ENCODE measurements around the gene ADAT1.

The ADAT1 gene

DNA sequence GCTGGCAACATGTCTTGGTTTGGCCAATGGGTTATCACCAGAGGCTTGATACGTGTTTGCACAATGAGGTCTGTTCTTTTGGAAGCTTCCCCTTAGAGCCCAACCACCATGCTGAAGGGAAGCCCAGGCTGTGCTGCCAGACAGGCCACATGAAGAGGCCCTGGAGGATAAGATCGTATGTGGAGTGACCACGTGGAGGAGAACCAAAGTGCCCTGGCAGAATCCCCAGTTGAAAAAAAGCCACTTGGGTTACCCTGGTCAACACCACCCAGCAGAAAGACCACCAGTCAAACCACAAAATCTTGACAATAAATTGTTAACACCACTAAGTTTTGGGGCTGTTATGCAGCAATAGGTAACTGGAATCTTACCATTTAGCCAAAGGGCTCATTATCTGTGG lies 7.0 kb upstream of the ADAT1 start:
- Mint-ChIP-seq H3K27me3 (no peaks in the 10 kb centered on the region), H3K4me1 (peaks cover 17% of the 10 kb centered on the region), H3K9me3 (no peaks in the 10 kb centered on the region), H3K27ac (no peak overlapping the region), H3K4me3 (no peak overlapping the region)
- DNase-seq (no peak), ATAC-seq (no peak)

GRCh38 chr16:75629132-75629531 lies 6.1 kb upstream of the ADAT1 start:
- DNase-seq (no peak), ATAC-seq (no peak)
- H3K4me3 Mint-ChIP-seq, result no peak overlapping the region
- no peaks in the 10 kb centered on the region for H3K27me3 Mint-ChIP-seq
- H3K27ac Mint-ChIP-seq, result no peak overlapping the region
- H3K4me1 Mint-ChIP-seq, result peaks cover 17% of the 10 kb centered on the region
- H3K9me3 Mint-ChIP-seq, result no peaks in the 10 kb centered on the region

DNA sequence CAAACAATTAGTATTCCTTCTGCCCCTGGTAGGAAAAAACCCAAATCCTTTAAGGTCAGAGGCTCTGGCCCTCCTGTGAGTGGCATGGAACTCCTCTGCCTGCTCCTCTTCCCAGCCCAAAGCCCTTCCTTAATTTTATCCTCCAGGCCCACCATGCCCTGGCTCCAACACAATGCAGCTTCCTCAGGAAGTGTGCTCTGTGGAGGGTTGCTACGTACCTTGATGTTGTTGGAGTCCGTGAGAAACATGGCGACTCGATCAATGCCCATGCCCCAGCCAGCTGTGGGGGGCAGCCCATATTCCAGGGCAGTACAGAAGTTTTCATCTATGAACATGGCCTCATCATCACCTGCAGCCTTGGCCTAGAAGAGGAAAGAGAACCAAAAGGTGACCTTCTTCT lies 5.3 kb upstream of the ADAT1 start:
- H3K9me3 Mint-ChIP-seq, result no peaks in the 10 kb centered on the region
- no peaks in the 10 kb centered on the region for H3K27me3 Mint-ChIP-seq
- peaks cover 17% of the 10 kb centered on the region for H3K4me1 Mint-ChIP-seq
- ATAC-seq (no peak), DNase-seq (no peak)
- H3K4me3 Mint-ChIP-seq, result no peak overlapping the region
- peak overlapping the region; percentile 69 to 78 for H3K27ac Mint-ChIP-seq

GRCh38 chr16:75627851-75628250 lies 4.8 kb upstream of the ADAT1 start:
- Mint-ChIP-seq H3K27me3 (no peaks in the 10 kb centered on the region), H3K9me3 (no peaks in the 10 kb centered on the region), H3K4me1 (peaks cover 17% of the 10 kb centered on the region), H3K27ac (peak overlapping the region; percentile 14 to 69), H3K4me3 (no peak overlapping the region)
- DNase-seq (no peak), ATAC-seq (no peak)

DNA sequence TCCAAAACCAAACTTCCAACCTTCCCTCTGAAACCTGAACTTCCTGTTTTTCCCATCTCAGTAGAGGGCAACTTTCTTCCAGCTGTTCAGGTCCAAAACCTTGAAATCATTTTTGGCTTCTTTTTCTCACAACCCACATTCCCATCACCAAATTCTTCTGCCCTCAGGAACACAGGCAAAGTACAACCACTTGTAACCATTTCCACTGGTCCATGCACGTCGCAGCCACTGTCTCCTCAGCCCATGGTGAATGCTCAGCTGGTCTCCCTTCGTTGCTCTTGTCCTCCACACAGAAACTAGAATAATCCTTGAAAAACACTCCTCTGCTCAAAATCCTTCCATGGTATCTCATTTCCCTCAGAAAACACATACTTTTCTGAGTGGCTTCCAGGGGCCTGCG lies 3.7 kb upstream of the ADAT1 start:
- Mint-ChIP-seq H3K9me3 (no peaks in the 10 kb centered on the region), H3K4me1 (peaks cover 22% of the 10 kb centered on the region), H3K4me3 (no peak overlapping the region), H3K27ac (peak overlapping the region; percentile 28 to 44), H3K27me3 (no peaks in the 10 kb centered on the region)
- ATAC-seq, result no peak
- no peak for DNase-seq

- ATAC-seq (no peak), DNase-seq (no peak)
- Mint-ChIP-seq H3K27ac (peak overlapping the region in 1 of 2 donors; percentile 37), H3K27me3 (no peaks in the 10 kb centered on the region), H3K4me3 (no peak overlapping the region), H3K4me1 (peaks cover 40% of the 10 kb centered on the region), H3K9me3 (no peaks in the 10 kb centered on the region)
Measured at GRCh38 chr16:75624921-75625334, 1.8 kb upstream of the ADAT1 start.

GRCh38 chr16:75621170-75621477 lies 2.0 kb downstream of the ADAT1 start:
- no peak for DNase-seq
- H3K4me1 Mint-ChIP-seq, result peaks cover 23% of the 10 kb centered on the region
- no peak overlapping the region for H3K4me3 Mint-ChIP-seq
- no peak overlapping the region for H3K27ac Mint-ChIP-seq
- H3K27me3 Mint-ChIP-seq, result no peaks in the 10 kb centered on the region
- no peak for ATAC-seq
- no peaks in the 10 kb centered on the region for H3K9me3 Mint-ChIP-seq

- ATAC-seq (no peak), DNase-seq (no peak)
- Mint-ChIP-seq H3K4me3 (no peak overlapping the region), H3K27me3 (no peaks in the 10 kb centered on the region), H3K27ac (no peak overlapping the region), H3K4me1 (peaks cover 23% of the 10 kb centered on the region), H3K9me3 (no peaks in the 10 kb centered on the region)
Measured at GRCh38 chr16:75620326-75621169, 2.5 kb downstream of the ADAT1 start.

GRCh38 chr16:75618780-75619179 lies 4.3 kb downstream of the ADAT1 start:
- no peaks in the 10 kb centered on the region for H3K27me3 Mint-ChIP-seq
- no peak for DNase-seq
- no peak for ATAC-seq
- no peak overlapping the region for H3K27ac Mint-ChIP-seq
- no peak overlapping the region for H3K4me3 Mint-ChIP-seq
- no peaks in the 10 kb centered on the region for H3K9me3 Mint-ChIP-seq
- peaks cover 23% of the 10 kb centered on the region for H3K4me1 Mint-ChIP-seq

DNA sequence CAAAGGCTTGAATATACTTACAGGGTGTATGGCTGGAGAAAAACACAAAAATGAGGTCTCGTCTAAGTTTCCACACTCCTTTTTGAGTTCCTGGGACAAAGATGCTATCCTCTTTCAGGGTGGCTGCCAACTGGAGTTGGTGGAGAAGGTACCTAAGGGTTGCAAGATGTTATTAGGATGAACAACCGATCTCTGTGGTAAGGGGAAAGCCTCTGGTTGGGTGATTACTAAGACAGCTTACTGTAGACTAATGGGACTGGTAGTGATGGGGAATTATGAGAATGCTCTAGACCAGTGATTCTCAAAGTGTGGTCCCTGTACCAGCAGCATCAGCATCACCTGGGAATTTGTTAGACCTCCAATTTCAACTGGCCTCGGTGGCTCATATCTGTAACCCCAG lies 6.0 kb downstream of the ADAT1 start:
- Mint-ChIP-seq H3K27me3 (no peaks in the 10 kb centered on the region), H3K4me3 (no peak overlapping the region), H3K9me3 (no peaks in the 10 kb centered on the region), H3K4me1 (peaks cover 22% of the 10 kb centered on the region), H3K27ac (no peak overlapping the region)
- no peak for DNase-seq
- peak; percentile 25 for ATAC-seq

DNA sequence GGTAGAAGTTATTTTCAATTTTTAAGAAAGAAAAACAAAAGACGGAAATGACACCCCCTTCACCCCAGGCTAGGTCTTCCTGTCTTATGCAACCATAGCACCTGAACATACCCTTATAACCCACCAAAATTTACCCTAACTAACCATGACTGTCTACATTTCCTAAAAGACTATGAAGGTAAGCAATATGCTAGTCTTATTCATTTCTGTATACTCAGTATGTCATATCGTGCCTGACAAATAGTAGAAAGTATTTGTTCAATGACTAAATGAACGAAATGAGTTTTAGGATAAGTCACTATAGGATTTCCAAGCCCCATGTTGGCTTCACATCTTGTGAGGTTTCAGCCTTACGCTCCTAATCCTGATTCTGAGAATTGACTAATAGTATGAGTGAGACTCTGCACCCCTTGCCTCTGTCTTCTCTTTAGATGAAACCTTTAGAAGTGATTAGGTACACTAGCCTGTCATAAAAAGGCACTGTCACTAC lies 6.5 kb downstream of the ADAT1 start:
- peak overlapping the region in 1 of 2 donors; percentile 67 for H3K27ac Mint-ChIP-seq
- peaks cover 16% of the 10 kb centered on the region for H3K4me1 Mint-ChIP-seq
- no peaks in the 10 kb centered on the region for H3K9me3 Mint-ChIP-seq
- DNase-seq (no peak), ATAC-seq (peak; percentile 89)
- no peak overlapping the region for H3K4me3 Mint-ChIP-seq
- no peaks in the 10 kb centered on the region for H3K27me3 Mint-ChIP-seq

GRCh38 chr16:75615619-75616018 lies 7.5 kb downstream of the ADAT1 start:
- no peak overlapping the region for H3K4me3 Mint-ChIP-seq
- peak overlapping the region in 1 of 2 donors; percentile 1 for H3K27ac Mint-ChIP-seq
- ATAC-seq, result no peak

DNA sequence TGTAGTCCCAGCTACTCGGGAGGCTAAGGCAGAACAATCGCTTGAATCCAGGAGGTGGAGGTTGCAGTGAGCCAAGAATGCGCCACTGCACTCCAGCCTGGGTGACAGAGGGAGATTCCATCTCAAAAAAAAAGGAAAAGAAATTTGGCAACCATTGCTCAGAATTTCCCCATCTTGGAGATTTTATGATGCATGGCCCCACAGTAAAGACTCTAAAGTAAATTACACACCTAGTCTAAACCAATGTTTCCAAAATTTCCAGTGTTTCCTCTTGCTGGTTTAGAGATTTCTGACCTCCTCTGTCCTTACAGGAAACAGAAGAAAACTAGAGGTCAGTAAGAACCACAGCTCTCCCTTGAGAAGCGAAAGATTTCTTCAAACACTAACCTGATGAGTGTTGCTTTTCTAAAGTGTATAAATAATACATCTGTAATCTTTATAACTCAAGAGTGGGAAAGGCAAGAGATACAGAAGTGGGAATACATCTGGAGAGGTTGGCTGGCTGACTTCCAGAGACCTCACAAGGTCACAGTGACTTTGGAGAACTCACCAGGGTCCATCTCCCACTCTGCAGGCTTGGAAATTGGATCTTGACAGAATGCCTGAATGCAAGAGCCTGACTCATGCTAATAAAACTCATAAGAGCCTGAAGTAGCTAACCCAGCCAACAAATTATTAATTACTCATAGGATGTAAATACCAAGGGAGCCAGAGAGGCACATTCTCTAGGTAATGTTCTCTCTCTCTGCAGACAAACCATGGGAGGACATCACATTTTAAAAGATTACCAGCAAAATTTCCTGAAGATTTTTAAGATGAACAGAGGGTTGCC lies 8.8 kb downstream of the ADAT1 start:
- Mint-ChIP-seq H3K4me3 (no peak overlapping the region), H3K9me3 (no peaks in the 10 kb centered on the region), H3K27me3 (no peaks in the 10 kb centered on the region), H3K4me1 (no peaks in the 10 kb centered on the region), H3K27ac (no peak overlapping the region)
- DNase-seq (no peak), ATAC-seq (no peak)

More at GRCh38 chr16:75615619-75616018, 7.5 kb downstream of the ADAT1 start:
- H3K9me3 Mint-ChIP-seq, result no peaks in the 10 kb centered on the region
- no peaks in the 10 kb centered on the region for H3K27me3 Mint-ChIP-seq
- peaks cover 7% of the 10 kb centered on the region for H3K4me1 Mint-ChIP-seq
- DNase-seq, result no peak

GRCh38 chr16:75606507-75606906 lies 16.6 kb downstream of the ADAT1 start:
- no peak overlapping the region for H3K27ac Mint-ChIP-seq

GRCh38 chr16:75603241-75603640 lies 19.8 kb downstream of the ADAT1 start:
- Mint-ChIP-seq H3K27me3 (no peaks in the 10 kb centered on the region), H3K9me3 (peaks cover 0 to 12% of the 10 kb centered on the region in 2 donors), H3K4me1 (peaks cover 6% of the 10 kb centered on the region), H3K4me3 (no peak overlapping the region), H3K27ac (no peak overlapping the region)
- no peak for DNase-seq
- no peak for ATAC-seq

More at GRCh38 chr16:75606507-75606906, 16.6 kb downstream of the ADAT1 start:
- Mint-ChIP-seq H3K4me1 (peaks cover 6% of the 10 kb centered on the region), H3K4me3 (no peak overlapping the region), H3K27me3 (no peaks in the 10 kb centered on the region), H3K9me3 (peaks cover 0 to 12% of the 10 kb centered on the region in 2 donors)
- DNase-seq (no peak), ATAC-seq (no peak)
